Upper lobe of left lung (tissue), 6 donors: ENCODE measurements around the gene FYB2. TPM values are rescaled to one million over a fixed set of nuclear protein-coding genes. Genes with fewer than 3 reads are reported as not detected.
A peak's percentile ranks its signal among the peaks of the same experiment; 100 is the strongest.

Source experiments
- ATAC-seq, 2 donors: fragments of 200-7000 bp; cut with Tn5 transposase; one replicate each; pipeline ENCODE4 v1.9.1; 2022; ENCODE audit warnings: mild to moderate bottlenecking in 2 of 2, moderate library complexity in 2 of 2; ENCODE audit not compliant: low FRiP score in 2 of 2
- DNase-seq, 2 donors: peaks; one replicate each; pipeline ENCODE4 v3.0.0-alpha.2; 2019 to 2020
- H3K27ac ChIP-seq, 4 donors: fragments of 200-600 bp; sonication (generic); one replicate each; pipeline ENCODE4 v1.5.1; 2016 to 2019
- H3K27me3 ChIP-seq, 4 donors: fragments of 200-600 bp; sonication (generic); one replicate each; pipeline ENCODE4 v1.5.1; 2017 to 2019
- H3K36me3 ChIP-seq, 4 donors: fragments of 200-600 bp; sonication (generic); one replicate each; pipeline ENCODE4 v1.5.1; 2016 to 2019
- H3K4me1 ChIP-seq, 4 donors: fragments of 200-600 bp; sonication (generic); one replicate each; pipeline ENCODE4 v1.5.1; 2018 to 2019
- H3K4me3 ChIP-seq, 4 donors: fragments of 200-600 bp; sonication (generic); one replicate each; pipeline ENCODE4 v1.5.1; 2017 to 2019; ENCODE audit warnings: mild to moderate bottlenecking in 2 of 4, moderate library complexity in 1 of 4
- H3K9me3 ChIP-seq, 4 donors: fragments of 200-600 bp; sonication (generic); one replicate each; pipeline ENCODE4 v1.5.1; 2018 to 2019
- CTCF ChIP-seq, 6 experiments: fragments of 450-650 bp in 4 of 6; fragments of 200-600 bp in 2 of 6; sonication (generic) in 2 of 6; IDR thresholded peaks; one replicate each; pipeline ENCODE4 v1.5.1; 2016 to 2019; ENCODE audit warnings: antibody characterized with exemption in 6 of 6
- EP300 ChIP-seq, 4 donors: sonication (generic); formaldehyde crosslinking; IDR thresholded peaks; one replicate each; pipeline ENCODE4 v1.5.1; 2017; ENCODE audit warnings: antibody characterized with exemption in 4 of 4, control low read depth in 2 of 4
- POLR2A ChIP-seq, 4 donors: fragments of 450-650 bp; IDR thresholded peaks; one replicate each; pipeline ENCODE4 v1.5.1; 2016 to 2017; ENCODE audit warnings: antibody characterized with exemption in 4 of 4, mild to moderate bottlenecking in 2 of 4
- POLR2AphosphoS5 ChIP-seq, 2 donors: sonication (generic); formaldehyde crosslinking; IDR thresholded peaks; one replicate each; pipeline ENCODE4 v1.5.1; 2017; ENCODE audit warnings: antibody characterized with exemption in 2 of 2
- WGBS, 2 donors: methylation state at CpG; one replicate each; pipeline ENCODE4 v1.1.5; 2017 to 2018; 5-methylcytosine and 5-hydroxymethylcytosine counted together
- total RNA-seq, 6 donors: library from RNA; depleted of rRNA in 4 of 6; stranded (reverse); fragments of >200 nt in 4 of 6; gene quantifications; one replicate each; pipeline versions ENCODE4 v1.1.0 to v1.2.1, GENCODE V29; 2016 to 2021
- donor health status: DM: no; HTN: no; CAD: no; lungs with moderate emphysema.
- donor health status: DM: no; HTN: yes; CAD: no; lungs with severe emphysema.

The FYB2 gene
- total RNA-seq = 10 to 100 TPM in 2 of 6 donors, 1 to 10 TPM in 4; 1.2 to 43.2 (median 7.2) TPM

- DNase-seq (peak in 1 of 2 donors; percentile 84), ATAC-seq (peak; percentile 32 to 60)
- no peaks in the 10 kb centered on the region for H3K27me3 ChIP-seq
- H3K4me3 ChIP-seq = peak within 1 kb of the TSS in 1 of 4 donors; percentile 5
- WGBS, 2 donors = 51 to 68% methylated on average over 3 to 10 of the region's 10 CpGs
- TF ChIP-seq POLR2AphosphoS5 (IDR thresholded peaks at IDR 0.05) (no peak), CTCF (IDR thresholded peaks at IDR 0.05) (no peak), POLR2A (IDR thresholded peaks at IDR 0.05) (no peak), EP300 (IDR thresholded peaks at IDR 0.05) (no peak)
- H3K9me3 ChIP-seq = no peaks in the 10 kb centered on the region
- H3K4me1 ChIP-seq = peaks cover 5 to 9% (median 8%) of the 10 kb centered on the region in 4 donors
- peak within 1 kb of the TSS in 3 of 4 donors; percentile 6 to 53 (median 39) for H3K27ac ChIP-seq
- H3K36me3 ChIP-seq = no peaks in the 10 kb centered on the region
Measured at GRCh38 chr1:56819387-56819899, at the start of gene FYB2. Gene FYB2, minus strand, starts transcription at chr1:56819404. Its CDS starts 114 bp downstream, at chr1:56819290.

- no peak for DNase-seq
- Histone ChIP-seq H3K9me3 (no peaks in the 10 kb centered on the region), H3K27me3 (no peaks in the 10 kb centered on the region), H3K36me3 (no peaks in the 10 kb centered on the region), H3K4me3 (no peak overlapping the region), H3K27ac (no peak overlapping the region), H3K4me1 (no peaks in the 10 kb centered on the region)
- ATAC-seq = no peak
- no peak for TF ChIP-seq EP300 (IDR thresholded peaks at IDR 0.05)
- TF ChIP-seq CTCF (IDR thresholded peaks at IDR 0.05) = no peak
- no peak for TF ChIP-seq POLR2AphosphoS5 (IDR thresholded peaks at IDR 0.05)
- TF ChIP-seq POLR2A (IDR thresholded peaks at IDR 0.05) = no peak
- WGBS, 2 donors = 61 to 73% methylated on average over 2 of the region's 2 CpGs
Measured at GRCh38 chr1:56868761-56869160, 49.6 kb upstream of the FYB2 start.

- no peaks in the 10 kb centered on the region for H3K4me1 ChIP-seq
- no peaks in the 10 kb centered on the region for H3K36me3 ChIP-seq
- no peak overlapping the region for H3K4me3 ChIP-seq
- no peak for ATAC-seq
- no peak for DNase-seq
- TF ChIP-seq POLR2AphosphoS5 (IDR thresholded peaks at IDR 0.05) = no peak
- TF ChIP-seq CTCF (IDR thresholded peaks at IDR 0.05) = no peak
- TF ChIP-seq EP300 (IDR thresholded peaks at IDR 0.05) = no peak
- TF ChIP-seq POLR2A (IDR thresholded peaks at IDR 0.05) = no peak
- H3K9me3 ChIP-seq = no peaks in the 10 kb centered on the region
- no peak overlapping the region for H3K27ac ChIP-seq
- 79 to 80% methylated on average over 5 of the region's 5 CpGs for WGBS, 2 donors
- H3K27me3 ChIP-seq = no peaks in the 10 kb centered on the region
Measured at GRCh38 chr1:56867491-56867890, 48.3 kb upstream of the FYB2 start.

GRCh38 chr1:56866656-56867055, 47.5 kb upstream of the FYB2 start:
- DNase-seq (no peak), ATAC-seq (no peak)
- Histone ChIP-seq H3K4me3 (no peak overlapping the region), H3K9me3 (no peaks in the 10 kb centered on the region), H3K27ac (no peak overlapping the region), H3K27me3 (no peaks in the 10 kb centered on the region), H3K36me3 (no peaks in the 10 kb centered on the region), H3K4me1 (no peaks in the 10 kb centered on the region)
- 80 to 84% methylated on average over 2 of the region's 2 CpGs for WGBS, 2 donors
- TF ChIP-seq POLR2A (IDR thresholded peaks at IDR 0.05) (no peak), CTCF (IDR thresholded peaks at IDR 0.05) (no peak), POLR2AphosphoS5 (IDR thresholded peaks at IDR 0.05) (no peak), EP300 (IDR thresholded peaks at IDR 0.05) (no peak)

- Histone ChIP-seq H3K27ac (no peak overlapping the region), H3K9me3 (no peaks in the 10 kb centered on the region), H3K4me1 (no peaks in the 10 kb centered on the region), H3K4me3 (no peak overlapping the region), H3K36me3 (no peaks in the 10 kb centered on the region), H3K27me3 (no peaks in the 10 kb centered on the region)
- ATAC-seq (no peak), DNase-seq (no peak)
- 67 to 73% methylated on average over 2 of the region's 2 CpGs for WGBS, 2 donors
- TF ChIP-seq POLR2AphosphoS5 (IDR thresholded peaks at IDR 0.05) (no peak), POLR2A (IDR thresholded peaks at IDR 0.05) (no peak), CTCF (IDR thresholded peaks at IDR 0.05) (no peak)
Measured at GRCh38 chr1:56864430-56864829, 45.2 kb upstream of the FYB2 start.
